Measurements from ENCODE around the gene SMARCAD1. TPM values are rescaled to one million over a fixed set of nuclear protein-coding genes. Genes with fewer than 3 reads are reported as not detected.
A peak's percentile ranks its signal among the peaks of the same experiment; 100 is the strongest.

The SMARCAD1 gene
- total RNA-seq, 2 donors from 2014 or later: 67.1 to 85.5 TPM

DNA sequence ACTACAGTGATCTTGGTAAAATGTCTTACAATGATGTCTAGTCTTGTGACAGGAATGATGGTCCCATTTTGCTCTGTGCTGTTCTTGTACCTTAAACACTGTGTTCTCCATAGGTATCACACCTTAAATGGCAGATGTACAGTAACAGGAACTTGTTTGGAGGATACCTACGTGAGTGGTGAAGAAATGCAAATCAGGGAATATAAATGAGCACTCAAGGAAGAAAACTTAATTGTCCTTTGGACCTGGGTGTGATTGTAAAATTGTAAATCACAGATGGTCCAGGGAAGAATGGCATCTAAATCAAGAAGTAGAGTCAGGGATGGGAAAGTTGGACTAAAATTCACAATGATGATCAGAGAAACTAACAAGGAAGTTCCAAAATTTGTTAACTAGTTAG, 122.3 kb downstream of the SMARCAD1 start:
- Mint-ChIP-seq H3K36me3 (ENCODE audit: low read depth) (peaks cover 11% of the 10 kb centered on the region), H3K27me3 (ENCODE audit: insufficient read depth) (peaks cover 21% of the 10 kb centered on the region), H3K27ac (no peak overlapping the region), H3K4me3 (no peak overlapping the region), H3K9me3 (peaks cover 37% of the 10 kb centered on the region), H3K4me1 (peaks cover 29% of the 10 kb centered on the region)
- peaks cover 7% of the 10 kb centered on the region for H3K27me3 ChIP-seq (ENCODE audit: control insufficient read depth, insufficient read depth, low read length, poor library complexity, severe bottlenecking)
- H3K27ac ChIP-seq (ENCODE audit: low read depth, low read length): no peak overlapping the region
- H3K36me3 ChIP-seq (ENCODE audit: control insufficient read depth, insufficient read depth, low read length): no peaks in the 10 kb centered on the region
- no peak for DNase-seq
- no peak overlapping the region for H3K4me3 ChIP-seq (ENCODE audit: low read length)
- TF ChIP-seq, protein P1, sequence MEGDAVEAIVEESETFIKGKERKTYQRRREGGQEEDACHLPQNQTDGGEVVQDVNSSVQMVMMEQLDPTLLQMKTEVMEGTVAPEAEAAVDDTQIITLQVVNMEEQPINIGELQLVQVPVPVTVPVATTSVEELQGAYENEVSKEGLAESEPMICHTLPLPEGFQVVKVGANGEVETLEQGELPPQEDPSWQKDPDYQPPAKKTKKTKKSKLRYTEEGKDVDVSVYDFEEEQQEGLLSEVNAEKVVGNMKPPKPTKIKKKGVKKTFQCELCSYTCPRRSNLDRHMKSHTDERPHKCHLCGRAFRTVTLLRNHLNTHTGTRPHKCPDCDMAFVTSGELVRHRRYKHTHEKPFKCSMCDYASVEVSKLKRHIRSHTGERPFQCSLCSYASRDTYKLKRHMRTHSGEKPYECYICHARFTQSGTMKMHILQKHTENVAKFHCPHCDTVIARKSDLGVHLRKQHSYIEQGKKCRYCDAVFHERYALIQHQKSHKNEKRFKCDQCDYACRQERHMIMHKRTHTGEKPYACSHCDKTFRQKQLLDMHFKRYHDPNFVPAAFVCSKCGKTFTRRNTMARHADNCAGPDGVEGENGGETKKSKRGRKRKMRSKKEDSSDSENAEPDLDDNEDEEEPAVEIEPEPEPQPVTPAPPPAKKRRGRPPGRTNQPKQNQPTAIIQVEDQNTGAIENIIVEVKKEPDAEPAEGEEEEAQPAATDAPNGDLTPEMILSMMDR (conservative IDR thresholded peaks at IDR 0.05): no peak
- peaks cover 38% of the 10 kb centered on the region for H3K9me3 ChIP-seq (ENCODE audit: control insufficient read depth, low read length)
- H3K4me1 ChIP-seq (ENCODE audit: control insufficient read depth, insufficient read depth, low read length): peaks cover 13% of the 10 kb centered on the region
- H3K9ac ChIP-seq (ENCODE audit: extremely low read depth, low read length, poor library complexity, severe bottlenecking): no peak overlapping the region
- 90 to 100% methylated on average over 1 of the region's 1 CpG for WGBS, 2 experiments (ENCODE audit: insufficient coverage in 1 of 2, insufficient read length in 1 of 2)

DNA sequence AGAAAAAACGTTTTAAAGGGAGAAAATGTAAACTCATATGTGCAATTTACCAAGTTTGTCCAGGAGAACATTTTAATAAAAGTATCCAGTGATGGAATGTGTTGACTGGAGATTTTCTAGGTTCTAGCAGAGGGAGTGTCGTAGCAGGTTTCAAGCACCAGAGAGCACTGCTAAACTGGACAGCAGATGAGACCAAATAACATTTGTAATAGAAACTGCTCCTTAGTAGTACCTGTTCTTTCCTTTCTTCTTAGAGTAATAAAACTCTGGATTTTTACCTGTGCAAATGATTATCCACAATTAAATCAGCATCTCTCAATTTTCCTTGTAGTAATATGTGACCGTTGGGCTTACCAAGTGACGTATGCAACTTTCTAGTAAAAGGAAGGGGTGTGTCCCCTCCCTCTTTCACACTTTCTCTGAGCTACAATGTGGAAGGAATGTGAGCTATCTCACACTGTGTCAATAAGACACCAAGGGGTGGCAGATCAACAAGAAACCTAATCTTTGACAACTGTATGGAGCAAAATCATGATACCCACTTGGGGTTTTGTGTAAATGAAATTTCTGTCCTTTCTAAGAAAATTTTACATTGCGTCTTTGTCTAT, 125.4 kb downstream of the SMARCAD1 start:
- Mint-ChIP-seq H3K4me1 (peaks cover 32% of the 10 kb centered on the region), H3K36me3 (ENCODE audit: low read depth) (no peaks in the 10 kb centered on the region), H3K27me3 (ENCODE audit: insufficient read depth) (peaks cover 23% of the 10 kb centered on the region), H3K9me3 (peaks cover 6% of the 10 kb centered on the region), H3K27ac (peak overlapping the region; percentile 75), H3K4me3 (no peak overlapping the region)
- Histone ChIP-seq H3K27ac (ENCODE audit: low read depth, low read length) (no peak overlapping the region), H3K4me1 (ENCODE audit: control insufficient read depth, insufficient read depth, low read length) (peaks cover 14% of the 10 kb centered on the region), H3K4me3 (ENCODE audit: low read length) (peak overlapping the region; percentile 19), H3K9ac (ENCODE audit: extremely low read depth, low read length, poor library complexity, severe bottlenecking) (no peak overlapping the region), H3K9me3 (ENCODE audit: control insufficient read depth, low read length) (peaks cover 7% of the 10 kb centered on the region), H3K36me3 (ENCODE audit: control insufficient read depth, insufficient read depth, low read length) (no peaks in the 10 kb centered on the region), H3K27me3 (ENCODE audit: control insufficient read depth, insufficient read depth, low read length, poor library complexity, severe bottlenecking) (peaks cover 7% of the 10 kb centered on the region)
- TF ChIP-seq, protein P1 (conservative IDR thresholded peaks at IDR 0.05): peak; percentile 79
- peak; percentile 72 for DNase-seq
- WGBS, 2 experiments (ENCODE audit: insufficient coverage in 1 of 2, insufficient read length in 1 of 2): 36 to 63% methylated on average over 2 to 5 of the region's 5 CpGs

DNA sequence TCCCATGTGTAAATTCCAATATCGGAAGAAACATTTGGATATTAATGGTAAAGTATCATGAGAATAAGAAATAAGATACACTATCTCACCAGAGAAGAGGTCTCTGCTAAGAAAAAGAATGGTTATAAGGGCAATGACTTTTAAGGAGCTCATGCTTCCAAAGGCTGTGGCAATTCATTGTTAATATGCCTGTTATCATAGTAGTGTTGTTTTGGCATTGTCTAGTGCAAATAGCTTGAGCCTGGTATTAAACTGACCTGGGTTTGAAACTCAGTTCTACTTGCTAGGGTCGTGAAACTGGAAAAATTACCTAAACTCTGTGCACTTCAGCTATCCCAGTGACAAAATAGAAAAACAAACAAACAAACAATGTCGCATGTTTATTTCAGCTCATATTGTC, 126.2 kb downstream of the SMARCAD1 start:
- H3K36me3 Mint-ChIP-seq (ENCODE audit: low read depth): no peaks in the 10 kb centered on the region
- H3K4me3 ChIP-seq (ENCODE audit: low read length): peak overlapping the region; percentile 19
- WGBS, 2 experiments (ENCODE audit: insufficient coverage in 1 of 2, insufficient read length in 1 of 2): 82 to 83% methylated on average over 2 of the region's 3 CpGs
- H3K4me1 Mint-ChIP-seq: peaks cover 32% of the 10 kb centered on the region
- peaks cover 4% of the 10 kb centered on the region for H3K9me3 Mint-ChIP-seq
- TF ChIP-seq, protein P1 (conservative IDR thresholded peaks at IDR 0.05): no peak
- H3K9me3 ChIP-seq (ENCODE audit: control insufficient read depth, low read length): peaks cover 2% of the 10 kb centered on the region
- H3K27me3 Mint-ChIP-seq (ENCODE audit: insufficient read depth): peaks cover 23% of the 10 kb centered on the region
- H3K27ac Mint-ChIP-seq: peak overlapping the region; percentile 49
- no peak overlapping the region for H3K4me3 Mint-ChIP-seq
- no peak overlapping the region for H3K27ac ChIP-seq (ENCODE audit: low read depth, low read length)
- DNase-seq: no peak
- H3K9ac ChIP-seq (ENCODE audit: extremely low read depth, low read length, poor library complexity, severe bottlenecking): no peak overlapping the region
- H3K27me3 ChIP-seq (ENCODE audit: control insufficient read depth, insufficient read depth, low read length, poor library complexity, severe bottlenecking): peaks cover 7% of the 10 kb centered on the region
- H3K4me1 ChIP-seq (ENCODE audit: control insufficient read depth, insufficient read depth, low read length): peaks cover 14% of the 10 kb centered on the region
- H3K36me3 ChIP-seq (ENCODE audit: control insufficient read depth, insufficient read depth, low read length): no peaks in the 10 kb centered on the region

Data from endodermal cell (in vitro differentiated cells).